Activated naive CD8-positive, alpha-beta T cell (primary cell): ENCODE results near the gene CAMK2N2.

Source experiments
- H3K27ac Mint-ChIP-seq: one replicate; pipeline ENCODE4 v1.8.0; 2021; ENCODE audit warnings: mixed read lengths
- H3K27me3 Mint-ChIP-seq: one replicate; pipeline ENCODE4 v1.8.0; 2021; ENCODE audit warnings: mixed read lengths
- H3K36me3 Mint-ChIP-seq: one replicate; pipeline ENCODE4 v1.8.0; 2021; ENCODE audit warnings: mixed read lengths
- H3K4me1 Mint-ChIP-seq: one replicate; pipeline ENCODE4 v1.8.0; 2021; ENCODE audit warnings: low read depth, mixed read lengths
- H3K4me3 Mint-ChIP-seq: one replicate; pipeline ENCODE4 v1.8.0; 2021; ENCODE audit warnings: mild to moderate bottlenecking, mixed read lengths
- H3K9me3 Mint-ChIP-seq: one replicate; pipeline ENCODE4 v1.8.0; 2021; ENCODE audit warnings: low read depth, mixed read lengths

The CAMK2N2 gene

DNA sequence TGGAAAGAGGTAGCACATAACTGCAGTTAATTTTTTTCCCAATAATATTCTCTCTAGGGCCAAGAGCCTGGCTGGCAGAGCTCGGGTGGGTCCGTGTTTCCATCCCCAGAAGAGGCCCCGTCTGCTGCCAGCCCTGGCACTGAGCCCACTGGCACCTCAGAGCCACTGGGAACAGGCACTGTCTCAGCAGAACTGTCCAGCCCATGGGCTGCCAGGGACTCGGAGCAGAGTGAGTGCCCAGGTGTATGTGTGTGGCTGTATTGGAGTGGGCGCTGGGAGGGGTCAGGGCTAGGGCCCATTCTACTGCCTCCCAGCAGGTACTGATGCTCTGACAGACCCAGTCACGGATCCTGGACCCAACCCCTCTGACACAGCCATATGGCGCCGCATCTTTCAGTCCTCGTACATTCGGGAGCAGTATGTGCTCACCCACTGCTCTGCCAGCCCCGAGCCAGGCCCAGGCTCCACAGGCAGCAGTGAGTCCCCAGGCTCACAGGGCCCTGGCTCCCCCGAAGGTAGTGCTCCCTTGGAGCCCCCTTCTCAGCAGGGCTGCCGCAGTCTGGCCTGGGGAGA, 23.0 kb downstream of the CAMK2N2 start:
- no peak overlapping the region for H3K27ac Mint-ChIP-seq
- no peaks in the 10 kb centered on the region for H3K4me1 Mint-ChIP-seq
- no peaks in the 10 kb centered on the region for H3K9me3 Mint-ChIP-seq
- no peak overlapping the region for H3K4me3 Mint-ChIP-seq
- no peaks in the 10 kb centered on the region for H3K36me3 Mint-ChIP-seq
- no peaks in the 10 kb centered on the region for H3K27me3 Mint-ChIP-seq

DNA sequence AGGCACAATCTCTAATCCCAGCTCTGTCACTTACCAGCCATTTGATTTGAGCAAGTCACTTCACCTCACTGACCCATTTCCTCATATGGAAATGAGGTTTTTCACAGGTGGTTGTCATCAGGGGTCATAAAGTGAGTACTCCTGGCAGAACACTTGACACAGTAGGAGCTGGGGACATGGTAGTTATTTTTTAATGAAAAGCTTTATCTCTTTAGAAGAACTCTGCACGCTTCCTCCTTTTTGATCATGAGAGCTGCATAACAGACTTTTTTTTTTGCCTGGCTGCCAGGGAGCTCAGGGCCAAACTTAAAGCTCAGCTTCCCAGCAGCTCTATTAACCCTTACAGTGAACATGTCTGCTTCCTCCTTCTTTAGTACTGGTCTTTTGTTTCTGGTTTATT, 23.5 kb downstream of the CAMK2N2 start:
- Mint-ChIP-seq H3K4me3 (no peak overlapping the region), H3K36me3 (no peaks in the 10 kb centered on the region), H3K27me3 (peaks cover 2% of the 10 kb centered on the region), H3K4me1 (no peaks in the 10 kb centered on the region), H3K27ac (no peak overlapping the region), H3K9me3 (no peaks in the 10 kb centered on the region)

- Mint-ChIP-seq H3K9me3 (no peaks in the 10 kb centered on the region), H3K27me3 (peaks cover 5% of the 10 kb centered on the region), H3K4me1 (no peaks in the 10 kb centered on the region), H3K4me3 (no peak overlapping the region), H3K36me3 (no peaks in the 10 kb centered on the region), H3K27ac (no peak overlapping the region)
These were observed 24.1 kb downstream of the CAMK2N2 start for GRCh38 chr3:184237211-184237610.

- H3K36me3 Mint-ChIP-seq = no peaks in the 10 kb centered on the region
- H3K4me1 Mint-ChIP-seq = no peaks in the 10 kb centered on the region
- H3K27me3 Mint-ChIP-seq = peaks cover 7% of the 10 kb centered on the region
- H3K4me3 Mint-ChIP-seq = no peak overlapping the region
- H3K9me3 Mint-ChIP-seq = no peaks in the 10 kb centered on the region
- H3K27ac Mint-ChIP-seq = no peak overlapping the region
These were observed 24.7 kb downstream of the CAMK2N2 start for GRCh38 chr3:184236636-184237035.

- H3K36me3 Mint-ChIP-seq = no peaks in the 10 kb centered on the region
- no peak overlapping the region for H3K4me3 Mint-ChIP-seq
- peaks cover 5% of the 10 kb centered on the region for H3K4me1 Mint-ChIP-seq
- peaks cover 13% of the 10 kb centered on the region for H3K27me3 Mint-ChIP-seq
- no peaks in the 10 kb centered on the region for H3K9me3 Mint-ChIP-seq
- no peak overlapping the region for H3K27ac Mint-ChIP-seq
These were observed 25.3 kb downstream of the CAMK2N2 start for GRCh38 chr3:184236033-184236410.

DNA sequence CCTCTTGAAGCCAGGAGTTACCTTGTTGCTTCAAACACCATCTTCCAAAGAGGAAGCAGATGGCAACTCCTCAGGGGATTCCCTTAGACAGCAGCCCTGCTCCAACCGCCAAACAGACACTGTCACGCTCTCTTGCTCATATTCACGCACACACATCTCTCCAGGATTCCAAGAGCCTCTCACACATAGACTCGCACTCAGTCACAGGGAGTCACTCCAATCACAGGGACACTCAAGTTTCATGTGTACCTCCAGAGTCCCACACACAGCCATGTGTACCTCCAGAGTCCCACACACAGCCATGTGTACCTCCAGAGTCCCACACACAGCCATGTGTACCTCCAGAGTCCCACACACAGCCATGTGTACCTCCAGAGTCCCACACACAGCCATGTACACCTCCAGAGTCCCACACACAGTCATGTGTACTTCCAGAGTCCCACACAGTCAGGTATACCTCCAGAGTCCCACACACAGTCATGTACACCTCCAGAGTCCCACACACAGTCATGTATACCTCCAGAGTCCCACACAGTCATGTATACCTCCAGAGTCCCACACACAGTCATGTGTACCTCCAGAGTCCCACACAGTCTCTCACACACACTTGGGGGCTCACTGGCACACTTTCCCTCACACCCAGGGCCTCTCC, 25.8 kb downstream of the CAMK2N2 start:
- Mint-ChIP-seq H3K27ac (no peak overlapping the region), H3K27me3 (peaks cover 15% of the 10 kb centered on the region)

GRCh38 chr3:184234671-184235380, 26.5 kb downstream of the CAMK2N2 start:
- H3K36me3 Mint-ChIP-seq = no peaks in the 10 kb centered on the region
- H3K27ac Mint-ChIP-seq = no peak overlapping the region
- no peaks in the 10 kb centered on the region for H3K9me3 Mint-ChIP-seq
- H3K27me3 Mint-ChIP-seq = peaks cover 15% of the 10 kb centered on the region
- no peak overlapping the region for H3K4me3 Mint-ChIP-seq
- peaks cover 7% of the 10 kb centered on the region for H3K4me1 Mint-ChIP-seq

More for the DNA sequence above, 25.8 kb downstream of the CAMK2N2 start:
- H3K9me3 Mint-ChIP-seq = no peaks in the 10 kb centered on the region
- H3K36me3 Mint-ChIP-seq = no peaks in the 10 kb centered on the region
- no peak overlapping the region for H3K4me3 Mint-ChIP-seq
- peaks cover 7% of the 10 kb centered on the region for H3K4me1 Mint-ChIP-seq

DNA sequence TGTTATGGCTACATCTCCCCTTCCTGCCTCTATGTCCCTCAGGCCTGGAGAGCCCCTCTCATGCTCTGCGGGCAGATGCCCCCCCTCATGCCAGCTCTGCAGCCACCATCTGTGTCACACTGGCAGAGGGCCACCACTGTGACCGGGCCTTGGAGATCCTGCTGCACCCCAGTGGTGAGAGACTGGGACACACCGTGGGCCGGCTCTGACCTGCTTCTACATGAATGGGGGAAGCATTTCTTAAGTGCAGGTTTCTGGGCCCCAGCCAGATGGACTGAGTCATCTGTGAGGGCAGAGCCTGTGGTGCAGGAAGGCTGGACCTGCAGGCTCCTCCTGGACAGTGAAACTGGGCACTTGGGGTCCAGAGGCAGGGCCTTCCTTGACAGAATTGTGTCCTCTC, 27.1 kb downstream of the CAMK2N2 start:
- Mint-ChIP-seq H3K27ac (no peak overlapping the region), H3K27me3 (peaks cover 15% of the 10 kb centered on the region), H3K4me1 (peaks cover 7% of the 10 kb centered on the region), H3K9me3 (no peaks in the 10 kb centered on the region), H3K36me3 (no peaks in the 10 kb centered on the region), H3K4me3 (no peak overlapping the region)

GRCh38 chr3:184233127-184233843, 28.1 kb downstream of the CAMK2N2 start:
- H3K4me1 Mint-ChIP-seq = peaks cover 11% of the 10 kb centered on the region
- H3K36me3 Mint-ChIP-seq = no peaks in the 10 kb centered on the region

GRCh38 chr3:184231671-184232070, 29.7 kb downstream of the CAMK2N2 start:
- Mint-ChIP-seq H3K4me3 (peak overlapping the region; percentile 75), H3K9me3 (no peaks in the 10 kb centered on the region), H3K27ac (no peak overlapping the region), H3K4me1 (peaks cover 11% of the 10 kb centered on the region), H3K27me3 (peaks cover 18% of the 10 kb centered on the region), H3K36me3 (no peaks in the 10 kb centered on the region)

More at GRCh38 chr3:184233127-184233843, 28.1 kb downstream of the CAMK2N2 start:
- H3K27ac Mint-ChIP-seq = no peak overlapping the region
- H3K4me3 Mint-ChIP-seq = no peak overlapping the region
- H3K27me3 Mint-ChIP-seq = peaks cover 16% of the 10 kb centered on the region
- no peaks in the 10 kb centered on the region for H3K9me3 Mint-ChIP-seq

DNA sequence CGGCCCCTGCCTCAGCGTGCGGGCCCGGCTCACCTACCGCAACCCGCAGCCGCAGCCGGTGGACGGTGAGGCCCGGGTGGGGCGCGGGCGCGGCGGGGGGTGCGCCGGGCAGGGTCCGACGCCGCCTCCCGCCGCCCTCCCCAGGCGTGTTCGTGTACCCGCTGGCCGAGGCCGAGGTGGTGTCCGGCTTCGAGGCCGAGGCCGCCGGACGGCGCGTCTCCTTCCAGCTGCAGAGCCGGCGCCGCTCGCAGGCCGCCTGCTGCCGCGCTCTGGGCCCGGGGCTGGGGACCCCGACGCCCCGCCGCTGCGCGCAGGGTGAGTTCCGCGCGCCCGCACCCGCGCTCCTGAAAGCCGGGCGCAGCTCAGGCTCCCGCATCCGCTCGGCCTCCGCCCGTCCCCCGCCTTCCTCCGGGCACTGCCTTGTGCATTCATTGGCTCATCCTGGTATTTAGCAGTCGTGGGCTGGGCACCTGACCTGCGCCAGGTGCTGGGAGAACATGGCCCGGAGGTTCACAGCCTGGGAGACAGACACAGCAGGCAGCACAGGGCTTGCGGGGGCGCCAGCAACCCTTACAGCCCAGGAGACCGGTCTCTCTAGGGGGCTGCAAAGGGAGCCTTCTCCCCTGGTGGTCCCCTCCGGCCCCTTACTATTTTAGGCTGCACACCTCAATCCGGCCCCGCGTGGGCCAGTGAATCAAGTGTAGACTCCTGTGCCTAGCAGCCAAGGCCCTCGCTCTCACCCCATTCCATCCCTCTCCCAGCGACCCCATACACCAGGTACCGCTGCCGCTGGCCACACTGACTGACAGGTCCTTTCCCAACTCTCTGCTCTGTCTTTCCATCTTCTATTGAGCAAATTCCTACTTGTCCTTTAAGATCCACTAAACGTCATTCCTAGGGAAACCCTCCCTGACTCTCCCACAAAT, 30.5 kb downstream of the CAMK2N2 start:
- Mint-ChIP-seq H3K27ac (no peak overlapping the region), H3K36me3 (no peaks in the 10 kb centered on the region), H3K27me3 (peaks cover 20% of the 10 kb centered on the region), H3K9me3 (no peaks in the 10 kb centered on the region), H3K4me1 (peaks cover 11% of the 10 kb centered on the region), H3K4me3 (peak overlapping the region; percentile 75)

- peaks cover 23% of the 10 kb centered on the region for H3K27me3 Mint-ChIP-seq
- H3K27ac Mint-ChIP-seq = no peak overlapping the region
- no peaks in the 10 kb centered on the region for H3K36me3 Mint-ChIP-seq
- H3K4me3 Mint-ChIP-seq = peak overlapping the region; percentile 57
- H3K4me1 Mint-ChIP-seq = peaks cover 11% of the 10 kb centered on the region
- no peaks in the 10 kb centered on the region for H3K9me3 Mint-ChIP-seq
These were observed 31.2 kb downstream of the CAMK2N2 start for GRCh38 chr3:184230081-184230602.

GRCh38 chr3:184229394-184230080, 31.8 kb downstream of the CAMK2N2 start, which contains the start of gene VWA5B2:
TSS of gene VWA5B2 (plus strand) at chr3:184229585. CDS start at chr3:184230529, 944 bp downstream.
- Mint-ChIP-seq H3K4me3 (peak within 1 kb of the TSS; percentile 74), H3K36me3 (no peaks in the 10 kb centered on the region), H3K4me1 (peaks cover 11% of the 10 kb centered on the region), H3K27ac (no peak within 1 kb of the TSS), H3K9me3 (no peaks in the 10 kb centered on the region), H3K27me3 (peaks cover 24% of the 10 kb centered on the region)
